Fibroblast of pulmonary artery (primary cell): ENCODE data around the gene FAM161B.
"Not testable (repeated sequence)": the region's sequence is repeated elsewhere in the genome, so short reads cannot be mapped to it uniquely, and the experiment has no call there.

Experiments used
- DNase-seq: peaks from one replicate; pipeline ENCODE4 v3.0.0-alpha.2; 2010; ENCODE audit warnings: low read depth
- H3K4me3 ChIP-seq: replicated peaks from 2 replicates; pipeline ENCODE4 v1.5.1; 2011; ENCODE audit warnings: low read depth, mild to moderate bottlenecking, control low read depth, low read length, moderate library complexity
- CTCF ChIP-seq: IDR thresholded peaks from 2 replicates; pipeline ENCODE4 v1.5.1; 2011; ENCODE audit warnings: mild to moderate bottlenecking, control low read depth, low read length, inconsistent platforms; ENCODE audit errors: missing control alignments

The FAM161B gene

GRCh38 chr14:73942180-73942579 is 7.7 kb downstream of the FAM161B start:
- TF ChIP-seq CTCF: no peak
- DNase-seq: no peak
- H3K4me3 ChIP-seq: no peak overlapping the region

DNA sequence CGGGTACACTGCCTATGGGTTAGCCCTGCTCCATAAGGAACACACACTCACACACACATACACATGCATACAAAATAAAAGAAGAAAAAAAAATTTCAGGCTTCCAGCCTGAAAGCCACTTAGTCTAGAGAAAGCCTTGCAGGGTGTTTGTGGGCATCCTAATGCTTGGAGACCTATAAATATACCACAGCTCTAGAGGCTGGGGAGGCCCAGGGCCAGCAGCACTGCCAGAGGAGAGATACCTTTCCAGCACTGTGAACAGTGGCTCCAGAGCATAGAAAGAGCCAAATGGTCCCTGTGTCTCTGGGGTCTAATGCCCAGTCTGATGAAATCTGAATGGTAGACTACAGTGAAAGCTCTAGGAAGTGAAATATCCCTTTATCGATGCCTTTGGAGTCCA is 12.9 kb downstream of the FAM161B start:
- no peak for DNase-seq
- no peak overlapping the region for H3K4me3 ChIP-seq

DNA sequence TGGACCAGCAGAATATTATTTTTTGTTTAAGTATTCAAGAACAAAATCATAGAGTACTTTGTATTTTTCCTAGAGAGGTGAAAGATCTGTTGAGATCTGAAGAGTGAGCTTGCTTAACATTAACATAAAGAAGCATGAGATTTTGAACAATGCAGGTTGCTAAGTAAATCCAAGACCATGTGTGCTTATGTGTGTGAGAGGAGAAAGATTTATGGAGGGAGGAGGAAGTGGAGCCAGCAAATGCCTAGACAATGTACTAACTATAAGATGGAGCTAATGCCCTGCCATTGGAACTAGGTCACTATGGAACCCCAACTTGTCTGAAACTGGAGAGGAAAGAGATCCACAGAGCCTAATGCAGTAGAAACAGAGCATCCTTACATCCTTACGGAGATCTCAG is 13.3 kb downstream of the FAM161B start:
- no peak overlapping the region for H3K4me3 ChIP-seq
- DNase-seq: no peak
- no peak for TF ChIP-seq CTCF

More for the DNA sequence above, 12.9 kb downstream of the FAM161B start:
- TF ChIP-seq CTCF: no peak

DNA sequence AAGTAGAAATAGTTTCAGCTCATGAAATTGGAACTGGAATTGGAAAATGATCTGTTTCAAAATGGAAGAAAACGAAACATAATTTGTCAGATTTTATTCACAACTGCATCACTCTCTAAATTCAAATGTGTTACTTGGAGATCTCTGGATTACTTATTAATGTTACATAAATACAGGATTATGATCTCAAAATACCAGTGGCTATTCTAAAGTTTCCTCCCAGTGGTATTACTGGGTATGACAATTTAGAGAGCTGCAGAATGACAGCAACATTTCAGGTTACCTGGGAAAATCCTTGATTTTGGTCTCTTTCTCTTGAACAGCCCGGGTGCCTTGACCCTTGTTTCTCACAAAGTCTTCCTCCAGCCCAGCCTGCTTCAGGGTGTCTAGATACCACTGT is 14.2 kb downstream of the FAM161B start:
- DNase-seq: peak; percentile 26
- TF ChIP-seq CTCF: peak; percentile 36
- H3K4me3 ChIP-seq: no peak overlapping the region

GRCh38 chr14:73924337-73924736 is 25.6 kb downstream of the FAM161B start:
- no peak for DNase-seq
- H3K4me3 ChIP-seq: no peak overlapping the region
- TF ChIP-seq CTCF: no peak

- H3K4me3 ChIP-seq, DNase-seq: not testable (repeated sequence)
Measured at GRCh38 chr14:73919457-73919856, 30.4 kb downstream of the FAM161B start.

GRCh38 chr14:73916324-73916723 is 33.6 kb downstream of the FAM161B start:
- no peak overlapping the region for H3K4me3 ChIP-seq
- TF ChIP-seq CTCF: no peak
- no peak for DNase-seq

DNA sequence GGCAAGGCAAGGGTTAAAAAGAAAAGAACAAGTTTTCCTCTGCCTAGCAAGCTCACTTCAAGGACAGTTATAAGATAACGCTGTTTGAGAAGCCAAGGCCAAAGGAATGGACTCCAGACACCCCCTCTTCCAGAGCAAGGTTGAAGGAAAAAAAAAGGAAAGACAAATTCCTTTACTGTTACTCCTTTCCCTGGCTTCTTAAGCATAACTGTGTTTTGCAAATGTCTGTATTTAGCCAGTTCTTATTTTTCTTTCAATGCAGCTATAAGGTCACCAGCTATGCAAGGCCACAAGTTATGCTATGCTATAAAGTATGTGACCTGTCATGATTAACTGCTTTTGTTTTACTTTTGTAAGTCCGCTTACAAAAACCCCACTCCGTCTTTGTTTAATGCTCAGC is 36.6 kb downstream of the FAM161B start:
- no peak for TF ChIP-seq CTCF
- DNase-seq: peak; percentile 48
- H3K4me3 ChIP-seq: no peak overlapping the region
